Activated CD4-positive, alpha-beta T cell treated with anti-CD3 and anti-CD28 coated beads, Interleukin-2, amount 50 U/mL, for 4 hours (primary cell): ENCODE results near the gene CDC45.

Experiments used
- DNase-seq, 2 experiments: peaks; one replicate each; pipeline ENCODE4 v3.0.0-alpha.2; 2020

CDC45 gene

DNA sequence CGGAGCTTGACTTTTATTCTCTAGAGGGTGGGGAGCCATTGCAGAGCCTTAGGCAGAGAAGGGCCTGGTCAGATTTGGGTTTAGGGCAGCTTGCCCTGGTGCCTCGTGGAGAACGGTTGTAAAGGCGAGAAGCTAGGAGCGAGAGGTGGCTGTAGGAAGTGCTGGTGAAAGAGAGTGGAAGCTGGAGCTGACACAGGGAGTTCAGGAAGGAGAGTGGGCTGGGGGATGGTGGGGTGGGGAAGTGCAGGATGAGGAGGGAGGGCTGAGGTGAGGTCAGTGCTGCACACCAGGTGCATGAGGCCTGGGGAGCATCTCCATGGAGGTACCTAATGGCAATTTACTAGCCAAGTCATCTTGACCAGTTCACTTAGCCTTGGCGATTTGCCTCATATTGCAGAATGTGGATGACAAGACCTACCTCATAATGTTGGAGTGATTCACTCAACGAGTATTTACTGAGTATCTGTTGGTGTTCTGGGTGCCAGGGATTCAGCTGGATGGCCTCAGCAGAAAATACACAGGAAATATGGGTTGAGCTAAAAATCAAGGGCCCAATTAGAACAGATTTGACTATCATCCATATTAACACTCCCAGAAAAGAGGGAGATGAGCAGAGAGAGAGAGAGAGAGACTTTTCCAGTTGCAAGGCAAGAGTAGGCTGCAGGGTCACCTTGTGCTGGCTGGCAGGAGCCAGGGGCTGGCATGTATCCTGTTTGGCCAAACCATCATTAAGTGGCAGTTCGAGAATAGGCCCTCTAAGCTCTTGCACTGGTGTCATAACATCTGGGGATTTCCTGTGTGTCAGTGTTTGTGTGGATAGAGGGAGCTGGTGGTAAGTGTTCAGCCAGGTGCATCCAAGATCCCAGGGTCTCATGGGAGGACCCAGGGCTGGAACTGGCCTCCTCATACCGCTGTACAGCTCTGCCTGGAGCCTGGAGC, 88.9 kb downstream of the CDC45 start:
- DNase-seq, result no peak

- DNase-seq, result no peak
Observed at GRCh38 chr22:19569276-19569640, 89.5 kb downstream of the CDC45 start.

DNA sequence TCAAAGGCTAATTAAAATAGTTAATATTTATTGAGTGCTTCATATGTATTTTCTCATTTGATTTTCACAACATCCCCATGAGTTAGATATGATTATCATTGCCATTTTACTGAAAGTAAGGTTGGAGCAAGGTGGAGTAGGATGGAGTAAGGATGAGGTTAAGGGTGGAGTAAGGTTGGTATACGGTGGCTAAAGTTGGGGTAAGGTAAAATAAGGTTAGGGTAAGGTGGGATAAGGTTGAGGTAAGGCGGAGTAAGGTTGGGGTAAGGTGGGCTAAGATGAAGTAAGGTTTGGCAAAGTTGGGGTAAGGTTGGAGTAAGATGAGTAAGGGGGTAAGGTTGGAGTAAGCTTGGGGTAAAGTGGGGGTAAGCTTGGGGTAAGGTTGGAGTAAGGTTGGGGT, 90.3 kb downstream of the CDC45 start:
- no peak for DNase-seq
